HepG2 (cell line): ENCODE data around the gene PAPPA. TPM values are rescaled to one million over a fixed set of nuclear protein-coding genes. Genes with fewer than 3 reads are reported as not detected.

Source experiments
- ATAC-seq: fragments of 200-7000 bp; cut with Tn5 transposase; 3 replicates; pipeline ENCODE4 v1.9.1; 2020; ENCODE audit warnings: mild to moderate bottlenecking, moderate library complexity
- BruUV-seq: library from RNA; stranded (reverse); fragments of 400-500 nt; replicated peaks from 2 replicates; lab custom pipeline; 2021; lab: Mats Ljungman, UMichigan
- CTCF ChIA-PET: fragments of 300-600 bp; formaldehyde crosslinking; extraction: SDS; loops from one replicate; lab custom pipeline; 2021; ENCODE audit warnings: low total read pairs, inconsistent platforms, low intra/inter-chr PET ratio; lab: Yijun Ruan, JAX
- POLR2A ChIA-PET: fragments of 350-600 bp; sonication (Branson Sonifier 250); formaldehyde crosslinking; loops from one replicate; lab custom pipeline; 2020; ENCODE audit warnings: antibody characterized with exemption, inconsistent platforms; lab: Yijun Ruan, JAX
- DNase-seq: peaks from one replicate; pipeline ENCODE4 v3.0.0-alpha.2; 2015; ENCODE audit warnings: low spot score
- FAIRE-seq: peaks from 3 replicates; lab custom pipeline; 2011; peaks lifted over from hg19 to GRCh38; lab: Jason Lieb, UNC
- H2AFZ ChIP-seq: one replicate; pipeline ENCODE4 v1.6.1; 2011; ENCODE audit warnings: low read length, inconsistent platforms
- H3K27ac ChIP-seq: fragments of 300-600 bp; 3 replicates; pipeline ENCODE4 v1.8.0; 2011; ENCODE audit warnings: mixed run types, mild to moderate bottlenecking, mixed read lengths, low read length, inconsistent platforms; ENCODE audit not compliant: insufficient read depth; ENCODE audit errors: extremely low read length
- H3K27me3 ChIP-seq, 2 experiments: fragments of 200-600 bp in 1 of 2; 2 replicates in 1 of 2; 3 replicates in 1 of 2; pipeline versions ENCODE4 v1.6.0 to v1.8.0; 2011; ENCODE audit warnings: low read length in 2 of 2, mild to moderate bottlenecking in 2 of 2, moderate library complexity in 2 of 2, inconsistent platforms in 1 of 2; ENCODE audit not compliant: insufficient read depth in 2 of 2, control insufficient read depth in 1 of 2
- H3K36me3 ChIP-seq, 2 experiments: fragments of 200-600 bp in 1 of 2; replicated peaks in 1 of 2; 2 replicates in 1 of 2; 3 replicates in 1 of 2; pipeline versions ENCODE4 v1.5.1 to v1.8.0; 2011; ENCODE audit warnings: low read length in 2 of 2, inconsistent platforms in 1 of 2; ENCODE audit not compliant: insufficient read depth in 2 of 2, control insufficient read depth in 1 of 2
- H3K4me1 ChIP-seq: 2 replicates; pipeline ENCODE4 v1.5.1; 2012; ENCODE audit warnings: low read length, inconsistent platforms; ENCODE audit not compliant: insufficient read depth
- H3K4me2 ChIP-seq: 2 replicates; pipeline ENCODE4 v1.6.0; 2011; ENCODE audit warnings: low read depth, low read length, inconsistent platforms
- H3K4me3 ChIP-seq, 3 experiments: fragments of 200-600 bp in 1 of 3; sonication (generic), shearing (Covaris generic) in 1 of 3; replicated peaks in 1 of 3; 2 replicates each; pipeline ENCODE4 v1.5.1; 2011 to 2016; ENCODE audit warnings: low read length in 3 of 3, inconsistent platforms in 2 of 3, low read depth in 2 of 3, mild to moderate bottlenecking in 2 of 3, control low read depth in 1 of 3, mixed read lengths in 1 of 3; ENCODE audit not compliant: insufficient read depth in 1 of 3
- H3K79me2 ChIP-seq: one replicate; pipeline ENCODE4 v1.6.1; 2011; ENCODE audit warnings: low read length, inconsistent platforms; ENCODE audit not compliant: insufficient read depth
- H3K9ac ChIP-seq: 2 replicates; pipeline ENCODE4 v1.6.0; 2011; ENCODE audit warnings: mild to moderate bottlenecking, low read depth, low read length, inconsistent platforms; ENCODE audit not compliant: insufficient read depth
- H3K9me3 ChIP-seq: 2 replicates; pipeline ENCODE4 v1.5.1; 2012; ENCODE audit warnings: mild to moderate bottlenecking, low read length
- H4K20me1 ChIP-seq: 2 replicates; pipeline ENCODE4 v1.6.0; 2011; ENCODE audit warnings: inconsistent platforms, mild to moderate bottlenecking, low read length, moderate library complexity; ENCODE audit not compliant: insufficient read depth
- ATRX ChIP-seq: sonication (generic); formaldehyde crosslinking; IDR thresholded peaks from 2 replicates; pipeline ENCODE4 v1.4.0; 2020; ENCODE audit warnings: missing genetic modification reagents, borderline replicate concordance
- BHLHE40 ChIP-seq: IDR thresholded peaks from 2 replicates; pipeline ENCODE4 v1.6.1; 2011; ENCODE audit warnings: low read length, improper control_type of control experiment
- HMG20B ChIP-seq: conservative IDR thresholded peaks from 2 replicates; pipeline ENCODE4 v1.6.1; 2016; ENCODE audit warnings: missing genetic modification reagents, missing compliant biosample characterization
- HOXA3 ChIP-seq: sonication (generic); formaldehyde crosslinking; IDR thresholded peaks from 2 replicates; pipeline ENCODE4 v1.5.0; 2020; ENCODE audit warnings: missing genetic modification reagents
- MTF1 ChIP-seq: sonication (generic); formaldehyde crosslinking; IDR thresholded peaks from 2 replicates; pipeline ENCODE4 v1.5.0; 2020; ENCODE audit warnings: missing genetic modification reagents
- NFIC ChIP-seq: IDR thresholded peaks from 2 replicates; pipeline ENCODE4 v1.6.1; 2012; ENCODE audit warnings: mild to moderate bottlenecking, low read length, inconsistent platforms
- PHF5A ChIP-seq: IDR thresholded peaks from one replicate; pipeline ENCODE4 v1.6.1; 2018; ENCODE audit warnings: low read depth, missing genetic modification reagents; ENCODE audit not compliant: unreplicated experiment
- SMARCC2 ChIP-seq: fragments of 450-650 bp; IDR thresholded peaks from 2 replicates; pipeline ENCODE4 v1.6.1; 2017; ENCODE audit warnings: antibody characterized with exemption, mild to moderate bottlenecking
- SMYD3 ChIP-seq: sonication (generic); formaldehyde crosslinking; IDR thresholded peaks from 2 replicates; pipeline ENCODE4 v1.8.1; 2023; ENCODE audit warnings: mild to moderate bottlenecking, missing genetic modification reagents
- YY1 ChIP-seq: IDR thresholded peaks from 2 replicates; pipeline ENCODE4 v1.6.1; 2011; ENCODE audit warnings: low read length, low read depth, moderate library complexity, mild to moderate bottlenecking; ENCODE audit not compliant: insufficient read depth, insufficient replicate concordance
- ZNF552 ChIP-seq: sonication (generic); formaldehyde crosslinking; IDR thresholded peaks from 2 replicates; pipeline ENCODE4 v1.9.0; 2022; ENCODE audit warnings: missing genetic modification reagents, mild to moderate bottlenecking, borderline replicate concordance
- ZSCAN22 ChIP-seq: sonication (generic); formaldehyde crosslinking; IDR thresholded peaks from 2 replicates; pipeline ENCODE4 v1.4.0; 2020; ENCODE audit warnings: mild to moderate bottlenecking, missing genetic modification reagents
- ZSCAN29 ChIP-seq: sonication (generic); formaldehyde crosslinking; conservative IDR thresholded peaks from 2 replicates; pipeline ENCODE4 v1.4.0; 2020; ENCODE audit warnings: mild to moderate bottlenecking, missing genetic modification reagents
- in situ Hi-C: cut with HindIII; loops from 2 replicates; pipeline ENCODE4 v1.10.0; 2017; ENCODE audit warnings: low pct_unique_long_range_greater_than_20kb; ENCODE audit not compliant: extremely low pct_ligation_motif_present
- intact Hi-C: fragments of 100-400 bp; cut with micrococcal nuclease; formaldehyde crosslinking; loops from one replicate; pipeline ENCODE4 v1.10.0; 2022; ENCODE audit not compliant: unreplicated experiment
- polyA plus RNA-seq, 8 experiments: library from polyadenylated mRNA; depleted of rRNA in 3 of 8; stranded (reverse) in 7 of 8; unstranded in 1 of 8; fragments of >200 nt; fragmentation: Illumina TruSeq in 4 of 8; extraction: Trizol in 4 of 8; gene quantifications; 2 replicates each; pipeline versions ENCODE4 v1.2.1 to v1.2.3, GENCODE V29; 2011 to 2016; ENCODE audit warnings: low read depth in 4 of 8, missing spikeins in 1 of 8, mixed read lengths in 1 of 8; ENCODE audit not compliant: insufficient read depth in 1 of 8
- total RNA-seq, 5 experiments: library from RNA; depleted of rRNA; stranded (reverse); fragments of >200 nt; fragmentation: Illumina TruSeq; extraction: Trizol; gene quantifications; 2 replicates each; pipeline ENCODE4 v1.2.3, GENCODE V29; 2016; ENCODE audit warnings: low read depth in 1 of 5
- TF ChIP-seq, protein P1 (sequence below): sonication (generic); formaldehyde crosslinking; IDR thresholded peaks from 2 replicates; pipeline ENCODE4 v1.8.1; 2023; ENCODE audit warnings: mild to moderate bottlenecking, moderate library complexity, missing genetic modification reagents
- TF ChIP-seq, protein P2 (sequence below): sonication (generic); formaldehyde crosslinking; IDR thresholded peaks from 2 replicates; pipeline ENCODE4 v1.5.1; 2020; ENCODE audit warnings: missing genetic modification reagents, mild to moderate bottlenecking, borderline replicate concordance
- TF ChIP-seq, protein P3 (sequence below): sonication (generic); formaldehyde crosslinking; IDR thresholded peaks from 2 replicates; pipeline ENCODE4 v1.5.0; 2020; ENCODE audit warnings: missing genetic modification reagents
- TF ChIP-seq, protein P4 (sequence below): IDR thresholded peaks from 2 replicates; pipeline ENCODE4 v1.6.1; 2016; ENCODE audit warnings: mild to moderate bottlenecking, missing biosample characterization, missing genetic modification reagents

Gene PAPPA
- total and polyA plus RNA-seq, 2 of the 13 experiments (the other 11 are each of a cell fraction or from before 2014, with no cell fraction given) = 0.09 to 0.11 TPM

DNA sequence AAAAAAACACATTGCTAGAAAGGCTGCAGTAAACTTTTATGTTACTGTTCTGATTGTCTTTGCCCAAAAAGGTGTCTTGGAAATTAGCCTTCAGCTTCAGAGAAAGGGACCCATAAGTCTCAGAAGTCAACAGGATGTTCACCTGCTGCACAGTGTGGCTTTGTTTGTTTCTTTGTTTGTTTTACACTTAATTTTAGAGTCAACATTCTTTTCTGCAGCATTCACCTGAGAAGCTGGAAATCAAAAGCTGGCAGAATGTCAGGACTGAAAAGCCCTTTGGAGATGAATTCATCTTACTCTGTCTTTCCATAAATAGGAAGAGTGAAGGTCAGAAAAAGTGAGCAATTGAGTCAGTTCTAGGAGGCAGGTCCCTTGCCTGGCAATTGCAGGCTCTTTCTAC lies 170.0 kb downstream of the PAPPA start:
- Histone ChIP-seq H3K4me2 (no peak overlapping the region), H3K4me3 (no peak overlapping the region), H3K4me1 (peaks cover 16% of the 10 kb centered on the region), H4K20me1 (no peaks in the 10 kb centered on the region), H2AFZ (no peak overlapping the region), H3K36me3 (no peaks in the 10 kb centered on the region), H3K79me2 (no peaks in the 10 kb centered on the region), H3K27me3 (peaks cover 1 to 32% of the 10 kb centered on the region in 2 experiments; a peak in 4 of 5 replicates), H3K9ac (no peak overlapping the region), H3K9me3 (no peaks in the 10 kb centered on the region), H3K27ac (no peak overlapping the region)
- DNase-seq (no peak), FAIRE-seq (no peak), ATAC-seq (no peak)
- TF ChIP-seq, protein P1, sequence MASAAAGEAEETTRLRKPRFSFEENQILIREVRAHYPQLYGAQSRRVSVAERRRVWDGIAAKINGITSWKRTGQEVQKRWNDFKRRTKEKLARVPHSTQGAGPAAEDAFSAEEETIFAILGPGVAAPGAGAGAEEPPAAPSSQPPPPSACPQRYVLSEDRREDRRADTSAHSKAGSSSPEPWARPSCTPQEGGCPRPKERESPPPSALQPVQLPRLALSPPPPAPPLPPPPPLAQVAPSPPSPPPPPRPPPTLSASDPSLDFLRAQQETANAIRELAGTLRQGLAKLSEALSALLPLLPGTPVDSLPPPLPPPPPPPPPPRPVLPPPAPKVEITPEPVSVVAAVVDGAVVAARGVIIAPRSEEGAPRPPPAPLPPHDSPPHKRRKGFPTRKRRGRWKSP = no peak
- no peak for TF ChIP-seq HMG20B (CRISPR knock-in tag)
- in situ Hi-C loops (no loop called here), intact Hi-C loops (no loop called here)
- BruUV-seq = no TSS peak
- ChIA-PET CTCF (no interaction called here), POLR2A (no interaction called here)

DNA sequence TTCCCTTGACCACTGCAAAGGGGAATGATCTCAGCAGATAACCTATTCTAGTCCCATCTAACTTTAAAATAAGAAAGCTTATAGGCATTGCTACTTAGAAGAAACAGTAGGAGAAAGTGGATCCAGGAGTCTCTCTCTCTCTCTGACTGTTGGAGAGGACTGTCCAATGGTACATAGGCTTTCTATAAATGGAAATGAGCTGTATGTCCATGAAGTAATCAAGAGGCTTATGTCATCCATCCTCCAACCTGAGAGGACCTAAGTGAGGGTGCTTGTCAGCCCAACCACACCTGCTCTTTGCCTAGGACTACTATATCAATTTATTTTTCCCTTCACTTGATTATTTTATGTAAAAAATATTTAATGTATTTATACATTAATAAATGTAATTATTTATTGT lies 172.3 kb downstream of the PAPPA start:
- H3K79me2 ChIP-seq = no peaks in the 10 kb centered on the region
- TF ChIP-seq ZSCAN29 (no peak), BHLHE40 (no peak), ATRX (CRISPR knock-in tag) (no peak), SMARCC2 (no peak), ZSCAN22 (no peak), YY1 (no peak), SMYD3 (CRISPR knock-in tag) (no peak), NFIC (no peak), MTF1 (CRISPR knock-in tag) (no peak), PHF5A (CRISPR knock-in tag) (no peak), ZNF552 (CRISPR knock-in tag) (no peak), HOXA3 (CRISPR knock-in tag) (no peak)
- TF ChIP-seq, protein P2, sequence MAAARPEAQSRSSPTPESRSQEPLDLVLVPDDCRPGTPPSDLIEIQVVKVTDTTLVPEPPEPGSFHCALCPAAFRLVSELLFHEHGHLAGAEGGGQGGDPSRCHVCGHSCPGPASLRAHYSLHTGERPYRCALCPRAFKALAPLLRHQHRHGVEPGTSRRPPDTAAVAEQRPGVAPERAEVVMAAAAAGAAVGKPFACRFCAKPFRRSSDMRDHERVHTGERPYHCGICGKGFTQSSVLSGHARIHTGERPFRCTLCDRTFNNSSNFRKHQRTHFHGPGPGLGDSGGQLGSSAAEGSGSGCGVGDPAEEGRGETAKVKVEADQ (CRISPR knock-in tag) = no peak
- TF ChIP-seq, protein P3, sequence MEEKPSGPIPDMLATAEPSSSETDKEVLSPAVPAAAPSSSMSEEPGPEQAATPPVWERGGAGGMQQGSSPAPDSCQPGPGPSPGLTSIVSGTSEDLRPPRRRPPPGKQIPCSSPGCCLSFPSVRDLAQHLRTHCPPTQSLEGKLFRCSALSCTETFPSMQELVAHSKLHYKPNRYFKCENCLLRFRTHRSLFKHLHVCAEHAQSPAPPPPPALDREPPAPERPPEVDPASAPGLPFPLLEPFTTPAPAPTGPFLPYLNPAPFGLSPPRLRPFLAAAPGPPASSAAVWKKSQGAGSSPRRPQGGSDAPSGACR (CRISPR knock-in tag) = no peak
- TF ChIP-seq, protein P4, sequence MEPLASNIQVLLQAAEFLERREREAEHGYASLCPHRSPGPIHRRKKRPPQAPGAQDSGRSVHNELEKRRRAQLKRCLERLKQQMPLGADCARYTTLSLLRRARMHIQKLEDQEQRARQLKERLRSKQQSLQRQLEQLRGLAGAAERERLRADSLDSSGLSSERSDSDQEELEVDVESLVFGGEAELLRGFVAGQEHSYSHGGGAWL (CRISPR knock-in tag) = no peak

More for the DNA sequence above, 172.3 kb downstream of the PAPPA start:
- Histone ChIP-seq H3K4me2 (no peak overlapping the region), H3K9me3 (no peaks in the 10 kb centered on the region), H3K27me3 (peaks cover 1 to 20% of the 10 kb centered on the region in 2 experiments; a peak in 1 of 5 replicates), H3K9ac (no peak overlapping the region), H3K36me3 (no peaks in the 10 kb centered on the region), H3K4me3 (no peak overlapping the region), H3K27ac (no peak overlapping the region), H4K20me1 (no peaks in the 10 kb centered on the region), H2AFZ (no peak overlapping the region), H3K4me1 (peaks cover 16% of the 10 kb centered on the region)
- DNase-seq = no peak
- no peak for ATAC-seq
- FAIRE-seq = no peak
- in situ Hi-C loops (loop anchor here (25.0 kb wide), 1 partner anchor 236 kb away; no protein-coding TSS in a partner anchor), intact Hi-C loops (no loop called here)
- no TSS peak for BruUV-seq
- POLR2A ChIA-PET = no interaction called here
- CTCF ChIA-PET = no interaction called here
